ENCODE measurements around the gene SLC6A20.

Gene SLC6A20

GRCh38 chr3:45800611-45801010 is 4.3 kb upstream of the SLC6A20 start:
- DNase-seq (ENCODE audit: low read depth, low spot score) = no peak

DNA sequence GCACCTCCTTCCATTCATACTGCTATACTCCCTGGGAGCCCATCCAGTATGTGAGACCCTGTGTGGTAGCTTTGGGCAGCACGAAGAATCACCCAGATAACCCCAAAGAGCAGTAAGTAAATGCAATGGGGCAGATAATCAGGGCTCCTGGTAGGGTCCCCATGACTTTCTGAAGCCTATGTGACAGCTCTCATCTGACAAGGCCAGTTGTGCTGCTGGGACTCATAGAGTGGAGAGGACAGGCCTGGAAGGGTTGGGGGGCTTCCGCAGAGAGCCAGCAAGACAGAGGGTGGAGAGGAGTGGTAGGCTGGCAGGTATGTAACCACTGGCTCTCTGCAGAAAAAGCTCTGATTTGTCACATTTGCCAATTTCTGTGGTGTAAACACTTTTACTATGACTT is 3.2 kb upstream of the SLC6A20 start:
- DNase-seq (ENCODE audit: low read depth, low spot score) = no peak

- no peak for DNase-seq (ENCODE audit: low read depth, low spot score)
These were observed 1.7 kb upstream of the SLC6A20 start for GRCh38 chr3:45798034-45798433.

GRCh38 chr3:45796902-45797637 is 734 bp upstream of the SLC6A20 start:
- no peak for DNase-seq (ENCODE audit: low read depth, low spot score)

- no peak for DNase-seq (ENCODE audit: low read depth, low spot score)
These were observed 841 bp downstream of the SLC6A20 start for GRCh38 chr3:45795509-45795881.

GRCh38 chr3:45794660-45795059 is 1.7 kb downstream of the SLC6A20 start:
- DNase-seq (ENCODE audit: low read depth, low spot score) = no peak

GRCh38 chr3:45794177-45794560 is 2.2 kb downstream of the SLC6A20 start:
- DNase-seq (ENCODE audit: low read depth, low spot score) = no peak

GRCh38 chr3:45793482-45794176 is 2.7 kb downstream of the SLC6A20 start:
- no peak for DNase-seq (ENCODE audit: low read depth, low spot score)

GRCh38 chr3:45792516-45793172 is 3.7 kb downstream of the SLC6A20 start:
- DNase-seq (ENCODE audit: low read depth, low spot score) = no peak

DNA sequence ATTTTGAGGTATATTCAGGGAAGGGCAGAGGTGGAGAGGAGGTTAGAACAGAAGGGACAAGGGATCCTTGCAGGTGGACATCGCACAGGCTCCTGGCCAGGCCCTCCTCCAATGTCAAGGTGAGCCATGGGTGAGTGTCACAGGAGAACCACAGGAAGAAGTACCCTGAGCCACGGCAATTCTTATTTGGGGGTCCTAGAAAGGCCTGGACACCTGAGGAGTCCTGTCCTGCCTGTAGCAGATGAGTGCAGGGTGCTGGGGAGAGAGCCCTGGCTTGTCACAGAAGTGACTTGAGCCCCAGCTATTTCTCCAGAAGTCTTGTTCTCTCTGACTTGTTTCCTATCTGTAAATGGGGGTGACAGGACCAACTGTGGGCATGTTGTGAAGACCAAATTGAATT is 4.3 kb downstream of the SLC6A20 start:
- DNase-seq (ENCODE audit: low read depth, low spot score) = no peak

DNA sequence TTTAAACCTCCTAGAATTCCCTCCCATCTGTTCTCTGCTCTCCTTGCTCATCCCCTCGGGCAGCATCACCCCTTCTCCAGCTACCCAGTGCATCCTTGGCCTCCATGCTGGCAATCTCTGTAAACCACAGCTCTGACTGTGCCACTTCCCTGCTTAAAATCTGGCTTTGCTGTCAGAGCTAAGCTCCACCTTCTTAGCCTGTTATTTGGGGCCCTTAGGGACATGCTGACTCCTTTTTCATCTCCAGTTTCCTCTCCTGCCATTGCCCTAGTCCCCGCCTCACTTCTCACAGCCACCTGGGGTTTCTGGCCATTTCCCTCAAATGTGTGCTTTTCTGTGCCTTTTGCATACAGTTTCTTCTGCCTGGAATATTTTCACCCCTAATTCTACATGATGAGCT is 5.7 kb downstream of the SLC6A20 start:
- DNase-seq (ENCODE audit: low read depth, low spot score) = no peak

- no peak for DNase-seq (ENCODE audit: low read depth, low spot score)
These were observed 7.0 kb downstream of the SLC6A20 start for GRCh38 chr3:45789235-45789812.

DNA sequence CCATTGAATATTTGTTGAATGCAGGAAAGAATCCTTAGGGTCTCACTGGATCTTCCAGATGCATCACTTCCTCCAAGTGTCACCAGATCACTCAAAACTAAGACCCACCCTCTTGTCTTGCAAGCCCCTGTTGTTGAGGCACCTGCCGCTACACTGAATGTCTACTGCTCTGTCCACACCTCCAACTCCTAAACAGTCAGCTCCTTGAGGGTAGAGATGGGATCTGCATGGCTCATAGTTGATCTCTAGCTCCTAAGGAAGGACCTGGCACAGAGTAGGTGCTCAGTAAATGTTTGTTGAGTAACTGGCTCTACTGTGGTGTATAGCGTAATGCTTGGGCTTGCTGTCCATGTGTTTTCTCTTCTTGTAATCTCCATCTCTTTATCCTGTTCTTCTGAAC is 8.8 kb downstream of the SLC6A20 start:
- DNase-seq (ENCODE audit: low read depth, low spot score) = no peak

GRCh38 chr3:45786801-45787495 is 9.4 kb downstream of the SLC6A20 start:
- no peak for DNase-seq (ENCODE audit: low read depth, low spot score)

DNA sequence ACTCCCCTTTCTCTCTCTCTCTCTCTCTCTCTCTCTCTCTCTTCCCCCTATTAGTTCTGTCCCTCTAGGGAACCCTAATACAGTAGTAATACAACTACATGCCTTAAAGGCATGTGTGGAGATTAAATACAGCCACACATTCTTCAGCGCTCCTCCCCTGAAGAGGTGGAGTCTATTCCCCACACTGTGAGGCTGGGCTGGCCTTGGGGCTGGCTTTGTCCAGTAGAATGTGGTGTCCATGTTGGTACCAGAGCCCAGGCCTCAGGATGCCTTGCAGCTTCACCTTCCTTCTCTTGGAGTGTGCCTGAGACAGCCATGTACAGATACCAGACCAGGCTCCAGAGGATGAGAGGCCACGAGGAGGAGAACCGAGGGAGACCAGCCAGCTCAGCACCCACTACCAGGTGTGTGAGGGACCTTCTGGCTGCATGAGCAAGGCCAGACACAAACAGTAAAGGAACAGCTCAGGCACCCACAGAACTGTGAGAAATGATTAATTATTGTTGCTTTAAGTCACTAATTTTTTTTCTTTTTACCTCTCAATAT is 10.7 kb downstream of the SLC6A20 start:
- DNase-seq (ENCODE audit: low read depth, low spot score) = no peak

- DNase-seq (ENCODE audit: low read depth, low spot score) = no peak
These were observed 12.7 kb downstream of the SLC6A20 start for GRCh38 chr3:45783667-45784066.

- DNase-seq (ENCODE audit: low read depth, low spot score) = no peak
These were observed 14.0 kb downstream of the SLC6A20 start for GRCh38 chr3:45782381-45782780.

GRCh38 chr3:45781841-45782240 is 14.5 kb downstream of the SLC6A20 start:
- no peak for DNase-seq (ENCODE audit: low read depth, low spot score)

DNA sequence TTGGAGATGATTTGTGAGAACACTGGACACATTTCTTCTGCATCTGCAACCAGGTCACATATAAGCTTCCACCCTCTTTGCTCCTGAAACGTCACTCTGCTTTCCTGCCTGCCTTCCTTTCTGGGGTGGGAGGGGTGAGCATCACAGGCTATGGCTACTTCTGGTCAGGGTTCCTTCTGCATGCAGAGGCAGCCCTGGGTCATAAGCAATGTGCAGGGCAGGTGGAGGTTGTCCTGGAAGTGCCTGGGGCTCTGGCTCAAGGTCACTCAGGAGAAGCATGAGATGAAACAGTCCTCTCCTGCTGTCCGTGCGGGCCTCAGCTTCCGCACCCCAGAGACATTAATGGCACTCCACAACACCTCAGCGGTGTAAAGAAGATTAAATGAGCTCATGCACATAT is 15.1 kb downstream of the SLC6A20 start:
- no peak for DNase-seq (ENCODE audit: low read depth, low spot score)

DNA sequence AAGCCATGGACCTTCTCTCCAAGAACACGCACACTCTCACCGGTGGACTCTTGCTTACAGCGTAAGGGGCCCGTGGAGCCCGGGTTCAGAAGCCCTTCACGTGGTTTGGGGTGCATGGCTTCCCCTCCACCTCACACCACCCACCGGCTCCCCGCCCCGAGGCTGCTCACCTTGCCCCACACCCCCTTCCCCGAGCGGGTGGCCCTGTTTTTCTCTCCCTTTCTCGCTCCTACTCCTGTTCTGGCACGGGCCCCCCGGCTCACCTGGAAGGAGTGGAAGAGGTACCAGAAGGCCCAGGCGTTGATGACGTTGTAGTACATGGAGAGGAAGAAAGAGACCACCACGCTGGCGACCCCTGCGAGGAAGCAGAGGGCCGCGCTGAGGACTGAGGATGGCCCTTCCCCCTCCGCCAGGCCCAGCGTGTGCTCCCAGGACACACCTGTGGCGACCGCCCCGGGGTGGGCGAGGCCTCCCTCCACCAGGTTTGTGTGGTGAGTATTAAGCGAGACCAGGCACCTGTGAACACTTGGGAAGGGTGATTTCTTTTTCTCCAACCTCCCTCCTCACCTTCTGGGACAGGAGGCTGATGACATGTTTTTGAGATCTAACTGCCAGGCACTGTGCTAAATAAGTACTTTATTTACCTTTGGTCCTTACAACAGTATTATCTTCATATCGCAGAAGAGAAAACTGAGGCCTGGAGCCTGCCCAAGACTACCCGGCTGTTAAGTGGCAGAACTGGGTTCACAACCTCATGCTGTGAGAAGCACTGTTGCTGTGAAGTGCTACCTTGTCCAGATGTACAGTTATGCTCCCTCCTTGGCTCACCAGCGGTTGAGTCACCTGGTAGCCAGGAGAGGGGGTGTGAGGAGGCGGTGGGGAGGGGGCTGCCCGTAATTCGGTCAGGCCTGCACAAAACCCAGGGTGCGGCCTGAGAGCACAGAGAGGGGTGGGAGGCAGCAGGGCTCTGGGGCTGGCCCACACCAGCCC is 16.3 kb downstream of the SLC6A20 start:
- no peak for DNase-seq (ENCODE audit: low read depth, low spot score)
